ENCODE measurements around the gene DIMT1. TPM values are rescaled to one million over a fixed set of nuclear protein-coding genes. Genes with fewer than 3 reads are reported as not detected.

The DIMT1 gene
- total RNA-seq, 2 experiments from 2014 or later = 59.6 to 62.5 TPM

- H3K36me3 Mint-ChIP-seq = peaks cover 18% of the 10 kb centered on the region
- DNase-seq = no peak
- peaks cover 2% of the 10 kb centered on the region for H3K4me1 Mint-ChIP-seq
- H3K4me3 Mint-ChIP-seq = no peak overlapping the region
- no peaks in the 10 kb centered on the region for H3K9me3 Mint-ChIP-seq
- H3K27ac Mint-ChIP-seq = peak overlapping the region; percentile 49
- H3K27me3 Mint-ChIP-seq = no peaks in the 10 kb centered on the region
Measured at GRCh38 chr5:62385816-62386400, 17.8 kb downstream of the DIMT1 start.

- H3K36me3 Mint-ChIP-seq = peaks cover 20% of the 10 kb centered on the region
- no peaks in the 10 kb centered on the region for H3K27me3 Mint-ChIP-seq
- H3K9me3 Mint-ChIP-seq = no peaks in the 10 kb centered on the region
- peak overlapping the region; percentile 49 for H3K27ac Mint-ChIP-seq
- DNase-seq = no peak
- H3K4me1 Mint-ChIP-seq = peaks cover 2% of the 10 kb centered on the region
- H3K4me3 Mint-ChIP-seq = no peak overlapping the region
Measured at GRCh38 chr5:62385131-62385530, 18.6 kb downstream of the DIMT1 start.

- H3K36me3 Mint-ChIP-seq = peaks cover 32% of the 10 kb centered on the region
- H3K4me3 Mint-ChIP-seq = no peak overlapping the region
- H3K4me1 Mint-ChIP-seq = peaks cover 2% of the 10 kb centered on the region
- no peaks in the 10 kb centered on the region for H3K9me3 Mint-ChIP-seq
- no peak for DNase-seq
- peak overlapping the region; percentile 4 for H3K27ac Mint-ChIP-seq
- no peaks in the 10 kb centered on the region for H3K27me3 Mint-ChIP-seq
Measured at GRCh38 chr5:62376064-62376463, 27.6 kb downstream of the DIMT1 start.

GRCh38 chr5:62375627-62376026 lies 28.1 kb downstream of the DIMT1 start:
- Mint-ChIP-seq H3K4me1 (peaks cover 2% of the 10 kb centered on the region), H3K27me3 (no peaks in the 10 kb centered on the region), H3K36me3 (peaks cover 31% of the 10 kb centered on the region), H3K27ac (peak overlapping the region; percentile 4), H3K4me3 (no peak overlapping the region), H3K9me3 (no peaks in the 10 kb centered on the region)
- no peak for DNase-seq

- H3K36me3 Mint-ChIP-seq = peaks cover 21% of the 10 kb centered on the region
Measured at GRCh38 chr5:62374090-62374489, 29.6 kb downstream of the DIMT1 start.

GRCh38 chr5:62373382-62373781 lies 30.3 kb downstream of the DIMT1 start:
- Mint-ChIP-seq H3K27me3 (no peaks in the 10 kb centered on the region), H3K27ac (peak overlapping the region; percentile 51), H3K9me3 (no peaks in the 10 kb centered on the region), H3K4me3 (no peak overlapping the region), H3K4me1 (peaks cover 8% of the 10 kb centered on the region), H3K36me3 (peaks cover 19% of the 10 kb centered on the region)
- no peak for DNase-seq

More at GRCh38 chr5:62374090-62374489, 29.6 kb downstream of the DIMT1 start:
- peak overlapping the region; percentile 51 for H3K27ac Mint-ChIP-seq
- peaks cover 5% of the 10 kb centered on the region for H3K4me1 Mint-ChIP-seq
- H3K4me3 Mint-ChIP-seq = no peak overlapping the region
- H3K27me3 Mint-ChIP-seq = no peaks in the 10 kb centered on the region
- H3K9me3 Mint-ChIP-seq = no peaks in the 10 kb centered on the region
- DNase-seq = no peak

- H3K4me1 Mint-ChIP-seq = peaks cover 8% of the 10 kb centered on the region
- H3K36me3 Mint-ChIP-seq = peaks cover 17% of the 10 kb centered on the region
- H3K27ac Mint-ChIP-seq = no peak overlapping the region
Measured at GRCh38 chr5:62372600-62372999, 31.1 kb downstream of the DIMT1 start.

GRCh38 chr5:62371409-62371808 lies 32.3 kb downstream of the DIMT1 start:
- Mint-ChIP-seq H3K9me3 (no peaks in the 10 kb centered on the region), H3K27ac (no peak overlapping the region), H3K36me3 (peaks cover 21% of the 10 kb centered on the region), H3K27me3 (no peaks in the 10 kb centered on the region), H3K4me1 (peaks cover 13% of the 10 kb centered on the region), H3K4me3 (no peak overlapping the region)
- no peak for DNase-seq

More at GRCh38 chr5:62372600-62372999, 31.1 kb downstream of the DIMT1 start:
- no peak for DNase-seq
- no peaks in the 10 kb centered on the region for H3K27me3 Mint-ChIP-seq
- H3K4me3 Mint-ChIP-seq = no peak overlapping the region
- H3K9me3 Mint-ChIP-seq = no peaks in the 10 kb centered on the region

GRCh38 chr5:62369039-62369438 lies 34.7 kb downstream of the DIMT1 start:
- H3K9me3 Mint-ChIP-seq = no peaks in the 10 kb centered on the region
- no peak for DNase-seq
- H3K4me1 Mint-ChIP-seq = peaks cover 13% of the 10 kb centered on the region
- H3K36me3 Mint-ChIP-seq = peaks cover 35% of the 10 kb centered on the region
- H3K27ac Mint-ChIP-seq = peak overlapping the region; percentile 47
- H3K4me3 Mint-ChIP-seq = no peak overlapping the region
- H3K27me3 Mint-ChIP-seq = no peaks in the 10 kb centered on the region

GRCh38 chr5:62362701-62363100 lies 41.0 kb downstream of the DIMT1 start:
- Mint-ChIP-seq H3K27me3 (no peaks in the 10 kb centered on the region), H3K4me1 (peaks cover 4% of the 10 kb centered on the region), H3K36me3 (peaks cover 27% of the 10 kb centered on the region), H3K9me3 (no peaks in the 10 kb centered on the region), H3K27ac (no peak overlapping the region), H3K4me3 (no peak overlapping the region)
- no peak for DNase-seq

GRCh38 chr5:62354028-62354874 lies 49.5 kb downstream of the DIMT1 start:
- Mint-ChIP-seq H3K9me3 (no peaks in the 10 kb centered on the region), H3K27ac (peak overlapping the region; percentile 45), H3K4me3 (no peak overlapping the region), H3K36me3 (peaks cover 18% of the 10 kb centered on the region), H3K27me3 (no peaks in the 10 kb centered on the region), H3K4me1 (peaks cover 12% of the 10 kb centered on the region)
- DNase-seq = no peak

GRCh38 chr5:62348723-62349481 lies 54.8 kb downstream of the DIMT1 start:
- H3K27ac Mint-ChIP-seq = peak overlapping the region; percentile 29
- H3K9me3 Mint-ChIP-seq = no peaks in the 10 kb centered on the region
- H3K36me3 Mint-ChIP-seq = peaks cover 24% of the 10 kb centered on the region
- no peak overlapping the region for H3K4me3 Mint-ChIP-seq
- DNase-seq = no peak
- H3K4me1 Mint-ChIP-seq = peaks cover 20% of the 10 kb centered on the region
- no peaks in the 10 kb centered on the region for H3K27me3 Mint-ChIP-seq

GRCh38 chr5:62347928-62348327 lies 55.8 kb downstream of the DIMT1 start:
- Mint-ChIP-seq H3K27ac (no peak overlapping the region), H3K4me3 (no peak overlapping the region), H3K4me1 (peaks cover 25% of the 10 kb centered on the region), H3K27me3 (no peaks in the 10 kb centered on the region), H3K9me3 (peaks cover 1% of the 10 kb centered on the region), H3K36me3 (peaks cover 33% of the 10 kb centered on the region)
- DNase-seq = no peak

- peaks cover 2% of the 10 kb centered on the region for H3K9me3 Mint-ChIP-seq
- no peak overlapping the region for H3K4me3 Mint-ChIP-seq
- no peak for DNase-seq
- no peaks in the 10 kb centered on the region for H3K27me3 Mint-ChIP-seq
- no peak overlapping the region for H3K27ac Mint-ChIP-seq
- H3K36me3 Mint-ChIP-seq = peaks cover 34% of the 10 kb centered on the region
- peaks cover 33% of the 10 kb centered on the region for H3K4me1 Mint-ChIP-seq
Measured at GRCh38 chr5:62346748-62347147, 57.0 kb downstream of the DIMT1 start.

- Mint-ChIP-seq H3K4me1 (peaks cover 47% of the 10 kb centered on the region), H3K9me3 (peaks cover 2% of the 10 kb centered on the region), H3K27ac (peak overlapping the region; percentile 76), H3K4me3 (no peak overlapping the region), H3K36me3 (peaks cover 34% of the 10 kb centered on the region), H3K27me3 (no peaks in the 10 kb centered on the region)
- no peak for DNase-seq
Measured at GRCh38 chr5:62343428-62343827, 60.3 kb downstream of the DIMT1 start.
